ENCODE data around the gene AP1B1. TPM values are rescaled to one million over a fixed set of nuclear protein-coding genes. Genes with fewer than 3 reads are reported as not detected.

Gene AP1B1
- total RNA-seq, 1 experiment from 2014 or later: 69.5 TPM

GRCh38 chr22:29300807-29301601 lies 87.4 kb downstream of the AP1B1 start:
- ChIA-PET POLR2A (interaction anchor here (0.7 to 1.6 kb wide), 6 partner anchors 10 to 760 kb away, joined by 3 to 5 read pairs (median 4); partner anchors contain the start of genes AP1B1 and EMID1), CTCF (interaction anchor here (0.6 to 0.7 kb wide), 2 partner anchors 20 to 293 kb away, joined by 4 to 5 read pairs; no protein-coding TSS in a partner anchor)
- Mint-ChIP-seq H3K4me3 (ENCODE audit: unreplicated experiment) (no peak overlapping the region), H3K36me3 (ENCODE audit: insufficient read depth, unreplicated experiment) (peaks cover 52% of the 10 kb centered on the region), H3K9me3 (ENCODE audit: unreplicated experiment) (no peaks in the 10 kb centered on the region), H3K4me1 (ENCODE audit: insufficient read depth, unreplicated experiment) (peaks cover 7% of the 10 kb centered on the region), H3K27ac (ENCODE audit: low read depth, unreplicated experiment) (no peak overlapping the region), H3K27me3 (ENCODE audit: insufficient read depth, unreplicated experiment) (no peaks in the 10 kb centered on the region)
- intact Hi-C loops (cut with micrococcal nuclease): loop anchor here (10.0 kb wide), 1 partner anchor 84 kb away; the partner anchor contains the start of gene AP1B1
- no TSS peak for BruUV-seq (replicated peaks)
- DNase-seq (ENCODE audit: unreplicated experiment): peak; percentile 22
- TF ChIP-seq CTCF (IDR thresholded peaks at IDR 0.05; ENCODE audit: unreplicated experiment): no peak

GRCh38 chr22:29300467-29300806 lies 87.9 kb downstream of the AP1B1 start:
- no peak overlapping the region for H3K27ac Mint-ChIP-seq (ENCODE audit: low read depth, unreplicated experiment)
- ChIA-PET CTCF (interaction anchor here (0.6 kb wide), 1 partner anchor 20 kb away, joined by 4 read pairs; no protein-coding TSS in a partner anchor), POLR2A (interaction anchor here (0.7 to 1.6 kb wide), 3 partner anchors 10 to 94 kb away, joined by 3 to 5 read pairs (median 4); partner anchors contain the start of gene EMID1)
- no peak for DNase-seq (ENCODE audit: unreplicated experiment)
- no peaks in the 10 kb centered on the region for H3K9me3 Mint-ChIP-seq (ENCODE audit: unreplicated experiment)
- no peak overlapping the region for H3K4me3 Mint-ChIP-seq (ENCODE audit: unreplicated experiment)
- H3K36me3 Mint-ChIP-seq (ENCODE audit: insufficient read depth, unreplicated experiment): peaks cover 57% of the 10 kb centered on the region
- no TSS peak for BruUV-seq (replicated peaks)
- H3K27me3 Mint-ChIP-seq (ENCODE audit: insufficient read depth, unreplicated experiment): no peaks in the 10 kb centered on the region
- no peak for TF ChIP-seq CTCF (IDR thresholded peaks at IDR 0.05; ENCODE audit: unreplicated experiment)
- intact Hi-C loops (cut with micrococcal nuclease): loop anchor here (10.0 kb wide), 1 partner anchor 84 kb away; the partner anchor contains the start of gene AP1B1
- H3K4me1 Mint-ChIP-seq (ENCODE audit: insufficient read depth, unreplicated experiment): peaks cover 7% of the 10 kb centered on the region

- H3K27ac Mint-ChIP-seq (ENCODE audit: low read depth, unreplicated experiment): no peak overlapping the region
- CTCF ChIA-PET: interaction anchor here (0.5 to 0.6 kb wide), 2 partner anchors 20 to 517 kb away, joined by 3 read pairs; no protein-coding TSS in a partner anchor
- TF ChIP-seq CTCF (IDR thresholded peaks at IDR 0.05; ENCODE audit: unreplicated experiment): no peak
- BruUV-seq (replicated peaks): no TSS peak
- H3K36me3 Mint-ChIP-seq (ENCODE audit: insufficient read depth, unreplicated experiment): peaks cover 68% of the 10 kb centered on the region
- DNase-seq (ENCODE audit: unreplicated experiment): no peak
- H3K9me3 Mint-ChIP-seq (ENCODE audit: unreplicated experiment): no peaks in the 10 kb centered on the region
- intact Hi-C loops (cut with micrococcal nuclease): no loop called here
- peaks cover 7% of the 10 kb centered on the region for H3K4me1 Mint-ChIP-seq (ENCODE audit: insufficient read depth, unreplicated experiment)
- no peaks in the 10 kb centered on the region for H3K27me3 Mint-ChIP-seq (ENCODE audit: insufficient read depth, unreplicated experiment)
- POLR2A ChIA-PET: no interaction called here
- H3K4me3 Mint-ChIP-seq (ENCODE audit: unreplicated experiment): no peak overlapping the region
Measured at GRCh38 chr22:29299136-29299900, 89.1 kb downstream of the AP1B1 start.

DNA sequence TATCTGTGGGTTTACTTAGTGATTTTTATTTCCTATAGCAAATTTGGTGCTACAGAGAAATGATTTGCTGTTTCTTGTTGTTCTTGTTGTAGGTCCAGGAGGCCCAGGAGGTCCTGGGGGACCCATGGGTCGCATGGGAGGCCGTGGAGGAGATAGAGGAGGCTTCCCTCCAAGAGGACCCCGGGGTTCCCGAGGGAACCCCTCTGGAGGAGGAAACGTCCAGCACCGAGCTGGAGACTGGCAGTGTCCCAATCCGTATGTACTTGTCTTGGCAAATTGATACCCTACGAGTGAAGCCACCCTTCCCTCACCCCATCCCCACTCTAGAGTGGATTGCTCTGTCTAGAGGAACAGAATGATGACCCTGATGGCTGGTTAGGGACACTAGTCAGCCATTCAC lies 89.7 kb downstream of the AP1B1 start:
- Mint-ChIP-seq H3K36me3 (ENCODE audit: insufficient read depth, unreplicated experiment) (peaks cover 75% of the 10 kb centered on the region), H3K4me3 (ENCODE audit: unreplicated experiment) (no peak overlapping the region), H3K4me1 (ENCODE audit: insufficient read depth, unreplicated experiment) (peaks cover 7% of the 10 kb centered on the region), H3K27ac (ENCODE audit: low read depth, unreplicated experiment) (no peak overlapping the region), H3K9me3 (ENCODE audit: unreplicated experiment) (no peaks in the 10 kb centered on the region), H3K27me3 (ENCODE audit: insufficient read depth, unreplicated experiment) (no peaks in the 10 kb centered on the region)
- ChIA-PET POLR2A (no interaction called here), CTCF (interaction anchor here (0.6 kb wide), 1 partner anchor 21 kb away, joined by 3 read pairs; no protein-coding TSS in a partner anchor)
- intact Hi-C loops (cut with micrococcal nuclease): no loop called here
- no TSS peak for BruUV-seq (replicated peaks)
- DNase-seq (ENCODE audit: unreplicated experiment): no peak
- no peak for TF ChIP-seq CTCF (IDR thresholded peaks at IDR 0.05; ENCODE audit: unreplicated experiment)

All from MCF 10A (cell line).